ENCODE data around the gene KCNQ1.

KCNQ1 gene

GRCh38 chr11:2779499-2779980, 334.7 kb downstream of the KCNQ1 start:
- no peak overlapping the region for H3K4me3 ChIP-seq (ENCODE audit: low read depth, low read length)
- TF ChIP-seq CTCF (IDR thresholded peaks at IDR 0.05; ENCODE audit: low read depth, low read length) = no peak

GRCh38 chr11:2779981-2780849, 335.4 kb downstream of the KCNQ1 start:
- TF ChIP-seq CTCF (IDR thresholded peaks at IDR 0.05; ENCODE audit: low read depth, low read length) = no peak
- no peak overlapping the region for H3K4me3 ChIP-seq (ENCODE audit: low read depth, low read length)

- no peak for TF ChIP-seq CTCF (IDR thresholded peaks at IDR 0.05; ENCODE audit: low read depth, low read length)
- H3K4me3 ChIP-seq (ENCODE audit: low read depth, low read length) = no peak overlapping the region
These were observed 336.1 kb downstream of the KCNQ1 start for GRCh38 chr11:2780850-2781407.

GRCh38 chr11:2781408-2782274, 336.8 kb downstream of the KCNQ1 start:
- TF ChIP-seq CTCF (IDR thresholded peaks at IDR 0.05; ENCODE audit: low read depth, low read length) = no peak
- H3K4me3 ChIP-seq (ENCODE audit: low read depth, low read length) = no peak overlapping the region

GRCh38 chr11:2782769-2783168, 338.0 kb downstream of the KCNQ1 start:
- TF ChIP-seq CTCF (IDR thresholded peaks at IDR 0.05; ENCODE audit: low read depth, low read length) = no peak
- no peak overlapping the region for H3K4me3 ChIP-seq (ENCODE audit: low read depth, low read length)

- TF ChIP-seq CTCF (IDR thresholded peaks at IDR 0.05; ENCODE audit: low read depth, low read length) = no peak
- no peak overlapping the region for H3K4me3 ChIP-seq (ENCODE audit: low read depth, low read length)
These were observed 338.8 kb downstream of the KCNQ1 start for GRCh38 chr11:2783536-2784082.
